ENCODE data around the gene ZFPM1. TPM values are rescaled to one million over a fixed set of nuclear protein-coding genes. Genes with fewer than 3 reads are reported as not detected.

ZFPM1 gene
- total and polyA plus RNA-seq, 8 donors = 3.6 to 22.5 (median 19.3) TPM

DNA sequence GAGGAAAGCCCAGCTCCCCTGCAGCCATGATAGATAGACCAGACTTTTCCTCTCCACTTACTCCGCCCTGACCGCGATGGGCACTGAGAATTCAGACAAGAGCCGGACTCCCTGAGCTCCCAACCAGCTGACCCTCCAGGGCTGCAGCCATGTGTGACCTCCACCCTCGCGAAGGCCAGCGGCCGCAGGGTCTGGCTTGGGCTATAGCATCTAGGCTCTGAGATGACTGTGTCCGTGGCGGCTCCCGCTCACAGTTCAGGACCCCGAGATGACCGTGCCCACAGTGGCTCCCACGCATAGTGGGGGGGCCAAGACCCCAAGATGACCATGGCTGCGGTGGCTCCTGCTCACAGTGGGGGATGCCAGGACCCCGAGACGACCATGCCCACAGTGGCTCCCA lies 18.0 kb downstream of the ZFPM1 start:
- Histone ChIP-seq H3K27me3 (no peaks in the 10 kb centered on the region), H3K4me1 (peaks cover 0 to 23% (median 16%) of the 10 kb centered on the region in 3 donors), H3K4me3 (no peak overlapping the region), H3K27ac (no peak overlapping the region), H3K9me3 (no peaks in the 10 kb centered on the region), H3K36me3 (no peaks in the 10 kb centered on the region)
- FAIRE-seq (no peak), ATAC-seq (no peak), DNase-seq (no peak)
- intact Hi-C loops (cut with DNase I) = no loop called here
- 87 to 91% methylated on average over 17 of the region's 17 CpGs for WGBS, 2 donors
- TF ChIP-seq, protein P1, sequence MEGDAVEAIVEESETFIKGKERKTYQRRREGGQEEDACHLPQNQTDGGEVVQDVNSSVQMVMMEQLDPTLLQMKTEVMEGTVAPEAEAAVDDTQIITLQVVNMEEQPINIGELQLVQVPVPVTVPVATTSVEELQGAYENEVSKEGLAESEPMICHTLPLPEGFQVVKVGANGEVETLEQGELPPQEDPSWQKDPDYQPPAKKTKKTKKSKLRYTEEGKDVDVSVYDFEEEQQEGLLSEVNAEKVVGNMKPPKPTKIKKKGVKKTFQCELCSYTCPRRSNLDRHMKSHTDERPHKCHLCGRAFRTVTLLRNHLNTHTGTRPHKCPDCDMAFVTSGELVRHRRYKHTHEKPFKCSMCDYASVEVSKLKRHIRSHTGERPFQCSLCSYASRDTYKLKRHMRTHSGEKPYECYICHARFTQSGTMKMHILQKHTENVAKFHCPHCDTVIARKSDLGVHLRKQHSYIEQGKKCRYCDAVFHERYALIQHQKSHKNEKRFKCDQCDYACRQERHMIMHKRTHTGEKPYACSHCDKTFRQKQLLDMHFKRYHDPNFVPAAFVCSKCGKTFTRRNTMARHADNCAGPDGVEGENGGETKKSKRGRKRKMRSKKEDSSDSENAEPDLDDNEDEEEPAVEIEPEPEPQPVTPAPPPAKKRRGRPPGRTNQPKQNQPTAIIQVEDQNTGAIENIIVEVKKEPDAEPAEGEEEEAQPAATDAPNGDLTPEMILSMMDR (IDR thresholded peaks at IDR 0.05) = no peak

DNA sequence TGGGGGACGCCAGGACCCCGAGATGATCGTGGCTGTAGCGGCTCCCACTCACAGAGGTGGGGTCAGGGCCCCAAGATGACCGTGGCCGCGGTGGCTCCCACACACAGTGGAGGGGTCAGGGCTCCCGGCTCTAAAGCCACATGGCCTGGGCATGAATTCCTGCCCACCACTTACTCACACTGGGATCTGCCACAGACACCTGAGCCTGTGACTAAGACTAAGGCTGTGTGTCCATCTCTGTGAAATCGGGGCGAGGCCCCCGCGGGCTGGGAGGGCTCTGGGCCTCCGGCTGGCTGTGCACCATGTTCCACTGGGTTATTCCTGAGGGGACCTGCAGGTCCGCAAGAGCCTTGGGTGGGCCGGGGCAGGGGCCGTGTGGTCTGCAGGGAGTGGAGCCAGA lies 18.5 kb downstream of the ZFPM1 start:
- WGBS, 2 donors = 81 to 89% methylated on average over 16 of the region's 16 CpGs
- Histone ChIP-seq H3K9me3 (no peaks in the 10 kb centered on the region), H3K4me1 (peaks cover 0 to 28% (median 16%) of the 10 kb centered on the region in 3 donors), H3K27me3 (no peaks in the 10 kb centered on the region), H3K4me3 (no peak overlapping the region), H3K27ac (no peak overlapping the region), H3K36me3 (no peaks in the 10 kb centered on the region)
- DNase-seq (no peak), ATAC-seq (no peak), FAIRE-seq (no peak)
- intact Hi-C loops (cut with DNase I) = no loop called here
- TF ChIP-seq, protein P1 (IDR thresholded peaks at IDR 0.05) = no peak

DNA sequence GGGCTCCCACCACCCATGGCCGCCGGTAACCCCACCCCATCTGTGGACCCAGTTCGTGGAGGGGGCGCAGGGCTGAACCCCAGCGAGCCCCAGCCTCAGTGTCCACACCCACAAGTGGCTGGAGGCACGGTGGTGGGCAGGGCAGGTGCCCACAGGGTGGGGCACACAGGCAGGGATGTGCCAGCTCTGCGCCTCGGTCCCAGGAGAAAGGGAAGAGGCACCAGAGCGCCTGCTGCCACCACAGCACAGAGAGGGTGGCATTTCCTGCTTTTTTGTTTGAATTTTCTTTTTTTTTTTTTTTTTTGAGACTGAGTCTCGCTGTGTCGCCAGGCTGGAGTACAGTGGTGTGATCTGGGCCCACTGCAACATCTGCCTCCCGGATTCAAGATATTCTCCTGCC lies 19.0 kb downstream of the ZFPM1 start:
- TF ChIP-seq, protein P1 (IDR thresholded peaks at IDR 0.05) = no peak
- no peak for DNase-seq
- H3K27me3 ChIP-seq = no peaks in the 10 kb centered on the region
- no peaks in the 10 kb centered on the region for H3K36me3 ChIP-seq
- H3K4me3 ChIP-seq = no peak overlapping the region
- no peak overlapping the region for H3K27ac ChIP-seq
- H3K4me1 ChIP-seq = peaks cover 5 to 33% (median 16%) of the 10 kb centered on the region in 3 donors
- intact Hi-C loops (cut with DNase I) = no loop called here
- H3K9me3 ChIP-seq = no peaks in the 10 kb centered on the region
- no peak for FAIRE-seq
- WGBS, 2 donors = 61 to 74% methylated on average over 12 of the region's 12 CpGs
- ATAC-seq = no peak

DNA sequence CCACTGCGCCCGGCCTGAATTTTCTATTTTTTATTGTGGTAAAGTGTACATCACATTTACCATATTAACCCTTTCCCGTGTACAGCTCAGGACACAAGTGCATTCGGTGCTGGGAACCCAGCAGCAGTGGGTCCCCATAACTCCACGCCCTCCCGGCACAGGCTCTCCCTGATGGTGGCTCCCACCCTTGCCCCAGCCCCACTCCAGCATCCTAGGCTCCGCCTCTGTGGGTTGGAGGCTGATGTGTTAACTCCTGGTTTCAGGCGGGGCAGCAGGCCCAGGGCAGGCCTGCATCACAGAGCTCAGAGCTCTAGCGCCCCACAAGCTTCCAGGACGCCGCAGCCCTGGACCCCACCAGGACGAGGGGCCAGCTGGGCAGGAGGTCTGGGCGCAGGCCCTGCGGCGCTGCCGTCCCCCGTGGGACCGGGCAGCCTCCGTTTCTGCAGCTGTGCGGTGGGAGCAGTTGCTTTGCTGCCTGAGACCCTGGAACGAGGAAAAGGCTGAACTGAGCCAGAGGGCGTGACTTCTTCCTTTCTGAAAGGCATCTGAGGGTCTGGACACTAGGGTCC lies 19.6 kb downstream of the ZFPM1 start:
- Histone ChIP-seq H3K4me1 (peaks cover 11 to 39% (median 16%) of the 10 kb centered on the region in 3 donors), H3K27me3 (no peaks in the 10 kb centered on the region), H3K9me3 (no peaks in the 10 kb centered on the region), H3K27ac (peak overlapping the region in 1 of 4 donors; percentile 63), H3K4me3 (no peak overlapping the region), H3K36me3 (no peaks in the 10 kb centered on the region)
- intact Hi-C loops (cut with DNase I) = no loop called here
- no peak for ATAC-seq
- TF ChIP-seq, protein P1 (IDR thresholded peaks at IDR 0.05) = no peak
- 84 to 85% methylated on average over 22 of the region's 22 CpGs for WGBS, 2 donors
- no peak for FAIRE-seq
- no peak for DNase-seq
